K562 (cell line): Measurements from ENCODE around the gene CDC5L. TPM values are rescaled to one million over a fixed set of nuclear protein-coding genes. Genes with fewer than 3 reads are reported as not detected.

Source experiments
- ATAC-seq: fragments of 200-7000 bp; cut with Tn5 transposase; 3 replicates; pipeline ENCODE4 v1.9.1; 2020; ENCODE audit warnings: moderate library complexity
- BruUV-seq: library from RNA; stranded (reverse); fragments of 400-500 nt; replicated peaks from 2 replicates; lab custom pipeline; 2021; lab: Mats Ljungman, UMichigan
- CTCF ChIA-PET: fragments of 300-600 bp; formaldehyde crosslinking; extraction: SDS; loops from one replicate; lab custom pipeline; 2021; ENCODE audit warnings: low intra/inter-chr PET ratio; lab: Yijun Ruan, JAX
- POLR2A ChIA-PET: fragments of 300-600, 350-650 bp; sonication (Branson Sonifier 250); formaldehyde crosslinking; extraction: SDS; loops from one replicate; lab custom pipeline; 2021; ENCODE audit warnings: antibody characterized with exemption, inconsistent platforms; lab: Yijun Ruan, JAX
- DNase-seq, 4 experiments: peaks; one replicate each; pipeline versions ENCODE4 v3.0.0 to v3.0.0-alpha.2; 2011 to 2018; ENCODE audit warnings: low spot score in 3 of 4, mixed read lengths in 3 of 4; ENCODE audit errors: extremely low read depth in 1 of 4
- FAIRE-seq: peaks from 2 replicates; lab custom pipeline; 2011; peaks lifted over from hg19 to GRCh38; lab: Jason Lieb, UNC
- H2AFZ ChIP-seq: 2 replicates; pipeline ENCODE4 v1.6.0; 2011; ENCODE audit warnings: low read depth, low read length, control low read depth, inconsistent platforms
- H3K27ac ChIP-seq: fragments of 200-600 bp; 3 replicates; pipeline ENCODE4 v1.8.0; 2011; ENCODE audit warnings: low read depth, mild to moderate bottlenecking, control low read depth, inconsistent platforms, low read length, moderate library complexity, mixed read lengths; ENCODE audit errors: extremely low read depth
- H3K27me3 ChIP-seq, 2 experiments: fragments of 300-600 bp in 1 of 2; 2 replicates in 1 of 2; 3 replicates in 1 of 2; pipeline versions ENCODE4 v1.6.0 to v1.8.0; 2011; ENCODE audit warnings: inconsistent platforms in 2 of 2, low read length in 2 of 2, mild to moderate bottlenecking in 1 of 2, mixed read lengths in 1 of 2, moderate library complexity in 1 of 2; ENCODE audit not compliant: control insufficient read depth in 2 of 2, insufficient read depth in 2 of 2
- H3K36me3 ChIP-seq: fragments of 300-600 bp; 3 replicates; pipeline ENCODE4 v1.8.0; 2011; ENCODE audit warnings: mild to moderate bottlenecking, low read length, inconsistent platforms; ENCODE audit not compliant: control insufficient read depth, insufficient read depth
- H3K4me1 ChIP-seq, 2 experiments: fragments of 200-600 bp in 1 of 2; replicated peaks in 1 of 2; 2 replicates in 1 of 2; 3 replicates in 1 of 2; pipeline versions ENCODE4 v1.5.1 to v1.8.0; 2011; ENCODE audit warnings: inconsistent platforms in 2 of 2, low read length in 2 of 2, mild to moderate bottlenecking in 1 of 2, mixed read lengths in 1 of 2, moderate library complexity in 1 of 2; ENCODE audit not compliant: control insufficient read depth in 2 of 2, insufficient read depth in 2 of 2
- H3K4me2 ChIP-seq: 2 replicates; pipeline ENCODE4 v1.6.1; 2011; ENCODE audit warnings: low read length, control low read depth, inconsistent platforms, mixed read lengths; ENCODE audit not compliant: insufficient read depth
- H3K4me3 ChIP-seq: fragments of 200-600 bp; sonication (generic), shearing (Covaris generic); 2 replicates; pipeline ENCODE4 v1.5.1; 2016; ENCODE audit warnings: control low read depth, inconsistent platforms
- H3K79me2 ChIP-seq: fragments of 200-600 bp; 3 replicates; pipeline ENCODE4 v1.8.0; 2011; ENCODE audit warnings: low read length, inconsistent platforms; ENCODE audit not compliant: control insufficient read depth, insufficient read depth
- H3K9ac ChIP-seq, 2 experiments: 2 replicates each; pipeline versions ENCODE4 v1.6.0 to v1.6.1; 2011; ENCODE audit warnings: low read depth in 2 of 2, low read length in 2 of 2, control low read depth in 1 of 2, inconsistent platforms in 1 of 2, mild to moderate bottlenecking in 1 of 2, mixed read lengths in 1 of 2; ENCODE audit not compliant: insufficient read depth in 1 of 2
- H3K9me1 ChIP-seq: one replicate; pipeline ENCODE4 v1.6.0; 2011; ENCODE audit warnings: inconsistent platforms, mild to moderate bottlenecking, low read length, moderate library complexity; ENCODE audit not compliant: control insufficient read depth, insufficient read depth
- H3K9me3 ChIP-seq: replicated peaks from 2 replicates; pipeline ENCODE4 v1.5.1; 2011; ENCODE audit warnings: low read depth, low read length, inconsistent platforms; ENCODE audit not compliant: control insufficient read depth, insufficient read depth
- H4K20me1 ChIP-seq: replicated peaks from 2 replicates; pipeline ENCODE4 v1.6.1; 2011; ENCODE audit warnings: low read length, inconsistent platforms, mixed read lengths; ENCODE audit not compliant: control insufficient read depth, insufficient read depth
- HNRNPH1 ChIP-seq: fragments of 200-400 bp; formaldehyde crosslinking; optimal IDR thresholded peaks from 2 replicates; pipeline ENCODE3; 2017; ENCODE audit warnings: low read depth, mild to moderate bottlenecking, low read length, moderate library complexity
- JUND ChIP-seq, 2 experiments: IDR thresholded peaks; 2 replicates in 1 of 2; 3 replicates in 1 of 2; pipeline ENCODE4 v1.6.1; 2011; ENCODE audit warnings: borderline replicate concordance in 2 of 2, low read depth in 2 of 2, low read length in 2 of 2, improper control_type of control experiment in 1 of 2, missing biosample characterization in 1 of 2, missing genetic modification characterization in 1 of 2, missing genetic modification reagents in 1 of 2
- ZNF217 ChIP-seq: sonication (generic); formaldehyde crosslinking; IDR thresholded peaks from 2 replicates; pipeline ENCODE4 v1.8.0; 2022; ENCODE audit warnings: mild to moderate bottlenecking, missing genetic modification reagents
- ZNF561 ChIP-seq: fragments of 450-650 bp; formaldehyde crosslinking; conservative IDR thresholded peaks from 2 replicates; pipeline ENCODE4 v1.4.0; 2020; ENCODE audit warnings: mild to moderate bottlenecking, moderate library complexity
- WGBS: fragments of 100-300 bp; shearing (Covaris generic); methylation state at CpG from one replicate; pipeline ENCODE4 v1.1.6; 2016; ENCODE audit warnings: low coverage, mixed read lengths; ENCODE audit not compliant: insufficient coverage; ENCODE audit errors: missing lambda C conversion rate; 5-methylcytosine and 5-hydroxymethylcytosine counted together
- in situ Hi-C: fragments of 300-500 bp; cut with MboI; formaldehyde crosslinking; loops from 4 replicates; pipeline ENCODE4 v1.15.0; 2018; ENCODE audit warnings: inconsistent platforms, mixed read lengths
- intact Hi-C: fragments of 100-400 bp; cut with micrococcal nuclease; formaldehyde crosslinking; loops from 2 replicates; pipeline ENCODE4 v1.14.2; 2022
- polyA plus RNA-seq, 8 experiments: library from polyadenylated mRNA; depleted of rRNA in 4 of 8; stranded (reverse) in 5 of 8; unstranded in 3 of 8; fragments of >200 nt; fragmentation: Nextera tagmentation in 2 of 8; fragmentation: Illumina TruSeq in 1 of 8; extraction: Ambion mirVana in 2 of 8; extraction: Trizol in 1 of 8; gene quantifications; 2 replicates each; pipeline versions ENCODE4 v1.2.1 to v1.2.3, GENCODE V29; 2011 to 2014; ENCODE audit warnings: inconsistent platforms in 1 of 8, missing spikeins in 1 of 8
- total RNA-seq, 7 experiments: library from RNA; depleted of rRNA in 6 of 7; stranded (reverse); fragments of >200 nt in 6 of 7; fragmentation: Illumina TruSeq in 2 of 7; extraction: Trizol in 2 of 7; gene quantifications; 2 replicates each; pipeline versions ENCODE4 v1.2.1 to v1.2.3, GENCODE V29; 2011 to 2021; ENCODE audit warnings: low replicate concordance in 1 of 7
- TF ChIP-seq, protein P1 (sequence below): sonication (generic); formaldehyde crosslinking; IDR thresholded peaks from 2 replicates; pipeline ENCODE4 v1.8.1; 2023; ENCODE audit warnings: mild to moderate bottlenecking, missing genetic modification reagents, moderate library complexity
- TF ChIP-seq, protein P2 (sequence below): fragments of 250-450 bp; sonication (Bioruptor Pico); IDR thresholded peaks from 2 replicates; pipeline ENCODE4 v1.5.1; 2021; ENCODE audit warnings: mild to moderate bottlenecking
- TF ChIP-seq, protein P3 (sequence below): fragments of 250-450 bp; sonication (Bioruptor Pico); IDR thresholded peaks from 2 replicates; pipeline ENCODE4 v1.8.0; 2021; ENCODE audit warnings: mild to moderate bottlenecking, moderate library complexity
- TF ChIP-seq, protein P4 (sequence below): fragments of 250-450 bp; sonication (Bioruptor Pico); IDR thresholded peaks from 2 replicates; pipeline ENCODE4 v1.9.0; 2021; ENCODE audit warnings: mild to moderate bottlenecking, inconsistent platforms
- TF ChIP-seq, protein P5 (sequence below): fragments of 450-650 bp; formaldehyde crosslinking; IDR thresholded peaks from 2 replicates; pipeline ENCODE4 v1.4.0; 2022; ENCODE audit warnings: missing genetic modification characterization

The CDC5L gene
- total and polyA plus RNA-seq, 9 of the 15 experiments (the other 6 are each of a cell fraction or from before 2014, with no cell fraction given) = 22.3 to 44.2 (median 30.8) TPM

DNA sequence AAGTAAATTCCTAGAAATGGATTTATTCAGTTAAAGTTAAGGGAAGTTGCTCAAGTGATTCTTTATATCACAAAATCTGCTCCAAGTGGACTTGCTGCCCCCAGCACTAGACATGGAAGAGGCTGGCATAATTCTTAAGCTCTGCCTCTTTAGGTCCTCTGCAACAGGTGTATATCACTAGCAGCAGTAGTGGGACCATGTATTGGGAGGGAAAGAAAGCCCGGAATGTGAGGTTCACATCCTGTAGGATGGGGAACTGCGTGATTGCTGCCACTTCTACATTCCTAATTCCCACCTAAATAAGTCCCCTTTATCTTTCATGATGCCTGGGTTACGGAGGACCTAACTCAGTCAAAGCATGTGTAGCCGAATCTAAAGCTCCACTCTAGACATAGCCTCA lies 31.9 kb upstream of the CDC5L start:
- Histone ChIP-seq H3K9ac (no peak overlapping the region), H3K4me3 (no peak overlapping the region), H3K79me2 (no peaks in the 10 kb centered on the region), H3K27ac (no peak overlapping the region), H3K9me3 (0 out of 2 replicates have a peak, but pooled peaks cover 2% of the 10 kb centered on the region), H4K20me1 (no peaks in the 10 kb centered on the region), H2AFZ (no peak overlapping the region), H3K9me1 (no peaks in the 10 kb centered on the region), H3K4me1 (no peaks in the 10 kb centered on the region), H3K4me2 (no peak overlapping the region), H3K27me3 (peaks cover 0 to 4% of the 10 kb centered on the region in 2 experiments; a peak in 3 of 5 replicates), H3K36me3 (no peaks in the 10 kb centered on the region)
- POLR2A ChIA-PET = interaction anchor here (1.0 kb wide), 1 partner anchor 11 kb away, joined by 4 read pairs; no protein-coding TSS in a partner anchor
- ATAC-seq (no peak), DNase-seq (no peak), FAIRE-seq (no peak)
- intact Hi-C loops (no loop called here), in situ Hi-C loops (no loop called here)
- no TSS peak for BruUV-seq
- CTCF ChIA-PET = no interaction called here
- 2% methylated on average over 4 of the region's 4 CpGs for WGBS
- TF ChIP-seq, protein P1, sequence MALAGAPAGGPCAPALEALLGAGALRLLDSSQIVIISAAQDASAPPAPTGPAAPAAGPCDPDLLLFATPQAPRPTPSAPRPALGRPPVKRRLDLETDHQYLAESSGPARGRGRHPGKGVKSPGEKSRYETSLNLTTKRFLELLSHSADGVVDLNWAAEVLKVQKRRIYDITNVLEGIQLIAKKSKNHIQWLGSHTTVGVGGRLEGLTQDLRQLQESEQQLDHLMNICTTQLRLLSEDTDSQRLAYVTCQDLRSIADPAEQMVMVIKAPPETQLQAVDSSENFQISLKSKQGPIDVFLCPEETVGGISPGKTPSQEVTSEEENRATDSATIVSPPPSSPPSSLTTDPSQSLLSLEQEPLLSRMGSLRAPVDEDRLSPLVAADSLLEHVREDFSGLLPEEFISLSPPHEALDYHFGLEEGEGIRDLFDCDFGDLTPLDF = no peak
- TF ChIP-seq, protein P2, sequence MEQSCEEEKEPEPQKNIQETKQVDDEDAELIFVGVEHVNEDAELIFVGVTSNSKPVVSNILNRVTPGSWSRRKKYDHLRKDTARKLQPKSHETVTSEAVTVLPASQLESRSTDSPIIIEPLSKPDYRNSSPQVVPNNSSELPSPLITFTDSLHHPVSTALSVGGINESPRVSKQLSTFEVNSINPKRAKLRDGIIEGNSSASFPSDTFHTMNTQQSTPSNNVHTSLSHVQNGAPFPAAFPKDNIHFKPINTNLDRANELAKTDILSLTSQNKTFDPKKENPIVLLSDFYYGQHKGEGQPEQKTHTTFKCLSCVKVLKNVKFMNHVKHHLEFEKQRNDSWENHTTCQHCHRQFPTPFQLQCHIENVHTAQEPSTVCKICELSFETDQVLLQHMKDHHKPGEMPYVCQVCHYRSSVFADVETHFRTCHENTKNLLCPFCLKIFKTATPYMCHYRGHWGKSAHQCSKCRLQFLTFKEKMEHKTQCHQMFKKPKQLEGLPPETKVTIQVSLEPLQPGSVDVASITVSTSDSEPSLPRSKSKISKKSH = no peak
- TF ChIP-seq JUND (IDR thresholded peaks at IDR 0.05; ENCODE audit: borderline replicate concordance, low read depth, low read length) = no peak
- no peak for TF ChIP-seq JUND (tag; IDR thresholded peaks at IDR 0.05; ENCODE audit: borderline replicate concordance, low read depth, low read length)
- TF ChIP-seq, protein P3, sequence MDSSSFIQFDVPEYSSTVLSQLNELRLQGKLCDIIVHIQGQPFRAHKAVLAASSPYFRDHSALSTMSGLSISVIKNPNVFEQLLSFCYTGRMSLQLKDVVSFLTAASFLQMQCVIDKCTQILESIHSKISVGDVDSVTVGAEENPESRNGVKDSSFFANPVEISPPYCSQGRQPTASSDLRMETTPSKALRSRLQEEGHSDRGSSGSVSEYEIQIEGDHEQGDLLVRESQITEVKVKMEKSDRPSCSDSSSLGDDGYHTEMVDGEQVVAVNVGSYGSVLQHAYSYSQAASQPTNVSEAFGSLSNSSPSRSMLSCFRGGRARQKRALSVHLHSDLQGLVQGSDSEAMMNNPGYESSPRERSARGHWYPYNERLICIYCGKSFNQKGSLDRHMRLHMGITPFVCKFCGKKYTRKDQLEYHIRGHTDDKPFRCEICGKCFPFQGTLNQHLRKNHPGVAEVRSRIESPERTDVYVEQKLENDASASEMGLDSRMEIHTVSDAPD (CRISPR knock-in tag) = no peak
- TF ChIP-seq, protein P4, sequence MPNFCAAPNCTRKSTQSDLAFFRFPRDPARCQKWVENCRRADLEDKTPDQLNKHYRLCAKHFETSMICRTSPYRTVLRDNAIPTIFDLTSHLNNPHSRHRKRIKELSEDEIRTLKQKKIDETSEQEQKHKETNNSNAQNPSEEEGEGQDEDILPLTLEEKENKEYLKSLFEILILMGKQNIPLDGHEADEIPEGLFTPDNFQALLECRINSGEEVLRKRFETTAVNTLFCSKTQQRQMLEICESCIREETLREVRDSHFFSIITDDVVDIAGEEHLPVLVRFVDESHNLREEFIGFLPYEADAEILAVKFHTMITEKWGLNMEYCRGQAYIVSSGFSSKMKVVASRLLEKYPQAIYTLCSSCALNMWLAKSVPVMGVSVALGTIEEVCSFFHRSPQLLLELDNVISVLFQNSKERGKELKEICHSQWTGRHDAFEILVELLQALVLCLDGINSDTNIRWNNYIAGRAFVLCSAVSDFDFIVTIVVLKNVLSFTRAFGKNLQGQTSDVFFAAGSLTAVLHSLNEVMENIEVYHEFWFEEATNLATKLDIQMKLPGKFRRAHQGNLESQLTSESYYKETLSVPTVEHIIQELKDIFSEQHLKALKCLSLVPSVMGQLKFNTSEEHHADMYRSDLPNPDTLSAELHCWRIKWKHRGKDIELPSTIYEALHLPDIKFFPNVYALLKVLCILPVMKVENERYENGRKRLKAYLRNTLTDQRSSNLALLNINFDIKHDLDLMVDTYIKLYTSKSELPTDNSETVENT (CRISPR knock-in tag) = no peak
- TF ChIP-seq HNRNPH1 = no peak
- TF ChIP-seq, protein P5, sequence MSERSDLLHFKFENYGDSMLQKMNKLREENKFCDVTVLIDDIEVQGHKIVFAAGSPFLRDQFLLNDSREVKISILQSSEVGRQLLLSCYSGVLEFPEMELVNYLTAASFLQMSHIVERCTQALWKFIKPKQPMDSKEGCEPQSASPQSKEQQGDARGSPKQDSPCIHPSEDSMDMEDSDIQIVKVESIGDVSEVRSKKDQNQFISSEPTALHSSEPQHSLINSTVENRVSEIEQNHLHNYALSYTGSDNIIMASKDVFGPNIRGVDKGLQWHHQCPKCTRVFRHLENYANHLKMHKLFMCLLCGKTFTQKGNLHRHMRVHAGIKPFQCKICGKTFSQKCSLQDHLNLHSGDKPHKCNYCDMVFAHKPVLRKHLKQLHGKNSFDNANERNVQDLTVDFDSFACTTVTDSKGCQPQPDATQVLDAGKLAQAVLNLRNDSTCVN (CRISPR knock-in tag) = no peak
- TF ChIP-seq ZNF217 (CRISPR knock-in tag) = no peak
- no peak for TF ChIP-seq ZNF561 (CRISPR knock-in tag)
